Measurements from ENCODE around the gene TMPRSS9. TPM values are rescaled to one million over a fixed set of nuclear protein-coding genes. Genes with fewer than 3 reads are reported as not detected.
A peak's percentile ranks its signal among the peaks of the same experiment; 100 is the strongest.

Gene TMPRSS9
- total RNA-seq, 3 donors from 2014 or later: 0.17 to 0.41 TPM; not detected in 1

- Histone ChIP-seq H3K4me1 (ENCODE audit: low read depth) (peaks cover 22% of the 10 kb centered on the region), H3K4me3 (no peak overlapping the region), H3K36me3 (ENCODE audit: low read depth) (no peaks in the 10 kb centered on the region), H3K9me3 (no peaks in the 10 kb centered on the region)
- DNase-seq (peak; percentile 46 to 60 (median 59)), ATAC-seq (peak; percentile 16)
- intact Hi-C loops (cut with DNase I, micrococcal nuclease): no loop called here
- TF ChIP-seq, protein P1, sequence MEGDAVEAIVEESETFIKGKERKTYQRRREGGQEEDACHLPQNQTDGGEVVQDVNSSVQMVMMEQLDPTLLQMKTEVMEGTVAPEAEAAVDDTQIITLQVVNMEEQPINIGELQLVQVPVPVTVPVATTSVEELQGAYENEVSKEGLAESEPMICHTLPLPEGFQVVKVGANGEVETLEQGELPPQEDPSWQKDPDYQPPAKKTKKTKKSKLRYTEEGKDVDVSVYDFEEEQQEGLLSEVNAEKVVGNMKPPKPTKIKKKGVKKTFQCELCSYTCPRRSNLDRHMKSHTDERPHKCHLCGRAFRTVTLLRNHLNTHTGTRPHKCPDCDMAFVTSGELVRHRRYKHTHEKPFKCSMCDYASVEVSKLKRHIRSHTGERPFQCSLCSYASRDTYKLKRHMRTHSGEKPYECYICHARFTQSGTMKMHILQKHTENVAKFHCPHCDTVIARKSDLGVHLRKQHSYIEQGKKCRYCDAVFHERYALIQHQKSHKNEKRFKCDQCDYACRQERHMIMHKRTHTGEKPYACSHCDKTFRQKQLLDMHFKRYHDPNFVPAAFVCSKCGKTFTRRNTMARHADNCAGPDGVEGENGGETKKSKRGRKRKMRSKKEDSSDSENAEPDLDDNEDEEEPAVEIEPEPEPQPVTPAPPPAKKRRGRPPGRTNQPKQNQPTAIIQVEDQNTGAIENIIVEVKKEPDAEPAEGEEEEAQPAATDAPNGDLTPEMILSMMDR (IDR thresholded peaks at IDR 0.05): no peak
These were observed 68.2 kb downstream of the TMPRSS9 start for GRCh38 chr19:2428321-2428690.

- intact Hi-C loops (cut with DNase I, micrococcal nuclease): no loop called here
- Histone ChIP-seq H3K4me3 (no peak overlapping the region), H3K4me1 (ENCODE audit: low read depth) (peaks cover 22% of the 10 kb centered on the region), H3K9me3 (no peaks in the 10 kb centered on the region), H3K36me3 (ENCODE audit: low read depth) (no peaks in the 10 kb centered on the region)
- no peak for DNase-seq
- TF ChIP-seq, protein P1 (IDR thresholded peaks at IDR 0.05): no peak
- ATAC-seq: no peak
These were observed 69.0 kb downstream of the TMPRSS9 start for GRCh38 chr19:2428756-2429711.

GRCh38 chr19:2429917-2430535 is 70.0 kb downstream of the TMPRSS9 start:
- DNase-seq (no peak), ATAC-seq (no peak)
- Histone ChIP-seq H3K4me3 (no peak overlapping the region), H3K4me1 (ENCODE audit: low read depth) (peaks cover 22% of the 10 kb centered on the region), H3K36me3 (ENCODE audit: low read depth) (no peaks in the 10 kb centered on the region), H3K9me3 (no peaks in the 10 kb centered on the region)
- intact Hi-C loops (cut with DNase I, micrococcal nuclease): no loop called here
- TF ChIP-seq, protein P1 (IDR thresholded peaks at IDR 0.05): no peak

GRCh38 chr19:2431318-2432055 is 71.4 kb downstream of the TMPRSS9 start:
- intact Hi-C loops (cut with DNase I, micrococcal nuclease): no loop called here
- no peak for ATAC-seq
- H3K4me1 ChIP-seq (ENCODE audit: low read depth): peaks cover 10% of the 10 kb centered on the region
- H3K4me3 ChIP-seq: no peak overlapping the region
- no peak for DNase-seq
- TF ChIP-seq, protein P1 (IDR thresholded peaks at IDR 0.05): no peak
- H3K9me3 ChIP-seq: no peaks in the 10 kb centered on the region
- no peaks in the 10 kb centered on the region for H3K36me3 ChIP-seq (ENCODE audit: low read depth)

GRCh38 chr19:2432131-2432848 is 72.2 kb downstream of the TMPRSS9 start:
- intact Hi-C loops (cut with DNase I, micrococcal nuclease): no loop called here
- no peaks in the 10 kb centered on the region for H3K9me3 ChIP-seq
- ATAC-seq (no peak), DNase-seq (no peak)
- TF ChIP-seq, protein P1 (IDR thresholded peaks at IDR 0.05): no peak
- H3K36me3 ChIP-seq (ENCODE audit: low read depth): no peaks in the 10 kb centered on the region
- H3K4me1 ChIP-seq (ENCODE audit: low read depth): peaks cover 6% of the 10 kb centered on the region
- H3K4me3 ChIP-seq: no peak overlapping the region

All from mucosa of descending colon (tissue), 3 donors.